Measurements from ENCODE around the gene IL12A.

DNA sequence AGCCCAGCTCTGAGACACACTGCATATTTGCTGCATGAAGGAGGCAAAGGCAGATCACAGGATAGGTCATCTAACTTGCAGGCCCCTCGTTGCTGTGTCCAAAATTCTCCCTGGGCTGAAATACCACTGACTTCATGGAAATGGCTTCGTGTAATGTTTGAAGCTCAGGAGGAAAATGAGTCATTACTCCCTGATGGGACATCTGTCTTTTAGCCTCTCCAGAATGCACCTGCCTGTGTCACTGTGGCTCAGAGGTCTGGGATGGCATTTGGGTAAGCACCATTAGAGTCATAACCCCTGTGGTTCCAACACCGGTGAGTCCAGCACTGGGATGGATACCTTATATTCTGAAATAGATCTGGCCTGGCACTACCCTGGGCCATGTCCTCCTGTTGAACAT, 51.5 kb downstream of the IL12A start:
- TF ChIP-seq EZH2phosphoT487 (IDR thresholded peaks at IDR 0.05; ENCODE audit: insufficient read depth, low read depth), result no peak
- TF ChIP-seq EZH2 (IDR thresholded peaks at IDR 0.05; ENCODE audit: insufficient read depth, poor library complexity, severe bottlenecking), result no peak

Measured in GM23248 (cell line).